Activated CD8-positive, alpha-beta memory T cell treated with anti-CD3 and anti-CD28 coated beads, Interleukin-2, amount 50 U/mL, for 48 hours (primary cell): ENCODE data around the gene DLG1.
A peak's percentile ranks its signal among the peaks of the same experiment; 100 is the strongest.

Source experiments
- DNase-seq: peaks from one replicate; pipeline ENCODE4 v3.0.0-alpha.2; 2020

Gene DLG1

DNA sequence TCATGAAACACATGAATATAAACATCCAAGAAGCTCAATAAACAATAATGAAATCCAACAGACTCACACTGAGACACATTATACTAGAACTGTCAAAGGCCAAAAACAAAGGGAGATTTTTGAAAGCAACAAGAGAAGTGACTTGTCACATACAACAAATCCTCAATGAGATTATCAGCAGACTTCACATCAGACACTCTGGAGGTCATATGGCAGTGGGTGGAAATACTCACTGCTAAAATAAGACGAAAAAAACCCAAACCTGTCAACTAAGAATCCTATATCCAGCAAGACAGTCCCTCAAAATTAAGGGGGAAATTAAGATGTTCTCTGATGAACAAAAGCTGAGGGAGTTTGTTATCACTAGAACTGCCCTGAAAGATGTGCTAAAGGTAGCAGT is 143.4 kb downstream of the DLG1 start:
- no peak for DNase-seq

DNA sequence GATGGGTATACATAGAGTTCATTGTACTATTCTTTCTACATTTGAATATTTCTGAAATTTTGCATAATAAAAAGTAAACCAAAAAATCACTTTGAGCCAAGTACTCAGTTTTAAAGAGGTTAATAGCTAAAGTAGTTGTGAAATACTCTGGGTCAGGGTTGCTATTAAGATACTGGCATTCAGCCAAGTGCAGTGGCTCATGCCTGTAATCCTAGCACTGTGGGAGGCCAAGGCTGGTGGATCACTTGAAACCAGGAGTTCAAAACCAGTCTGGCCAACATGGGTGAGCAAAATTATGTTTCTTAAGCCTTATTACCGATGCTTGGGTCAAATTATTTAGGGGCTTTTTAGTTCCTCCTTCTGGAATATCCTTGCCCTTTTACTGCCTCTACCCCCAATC is 146.8 kb downstream of the DLG1 start:
- no peak for DNase-seq

DNA sequence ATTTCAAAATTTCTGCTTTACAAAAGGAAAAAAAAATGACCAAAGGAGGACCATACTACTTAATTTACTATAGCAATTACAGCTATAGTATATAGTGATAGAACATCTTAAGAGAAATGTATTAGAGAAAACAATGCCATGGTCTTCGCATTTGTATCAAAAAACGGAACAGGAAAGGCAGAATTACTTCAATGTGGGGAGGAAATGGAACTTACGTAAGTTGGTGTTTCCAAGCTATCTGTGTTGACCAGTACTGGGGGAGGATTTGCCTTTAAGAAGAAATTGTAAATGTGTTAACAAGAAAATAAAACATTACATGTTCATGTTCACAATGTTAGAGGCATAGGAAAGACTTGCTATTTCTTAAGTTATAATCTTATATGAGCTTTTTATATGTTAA is 148.9 kb downstream of the DLG1 start:
- DNase-seq, result no peak

DNA sequence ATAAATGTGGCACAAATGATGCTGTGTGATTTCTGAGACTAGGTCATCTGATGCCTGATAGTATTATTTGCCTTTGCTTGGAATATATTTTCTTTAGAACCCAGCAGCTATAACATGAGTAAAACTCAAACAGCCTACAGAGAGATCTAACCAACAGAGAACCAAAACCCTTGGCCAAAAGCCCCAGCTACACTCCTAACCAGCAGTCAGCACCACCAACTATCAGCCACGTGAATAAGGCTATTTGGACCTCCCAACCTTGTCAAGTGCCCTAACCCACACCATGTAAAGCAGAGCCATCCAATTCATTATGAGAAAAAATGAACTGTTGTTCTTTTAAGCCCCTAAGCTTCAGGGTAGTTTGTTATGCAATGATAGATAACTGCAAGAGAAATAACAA is 154.2 kb downstream of the DLG1 start:
- no peak for DNase-seq

DNA sequence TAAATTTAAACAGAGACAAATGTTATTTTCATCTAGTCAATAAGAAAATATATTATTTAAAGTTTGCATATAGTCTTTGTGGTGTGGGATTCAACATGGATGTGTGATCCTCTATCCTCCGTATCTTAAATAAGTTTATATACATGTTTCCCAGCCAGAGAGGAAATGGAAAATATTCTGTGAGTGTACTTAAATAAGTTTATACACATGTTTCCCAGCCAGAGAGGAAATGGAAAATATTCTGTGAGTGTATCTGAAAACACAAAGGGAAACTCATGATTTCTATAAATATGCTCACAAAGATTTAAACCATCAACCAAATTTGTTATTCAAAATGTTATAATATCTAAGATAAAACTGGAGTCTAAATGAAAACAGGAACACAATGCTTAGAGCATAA is 158.8 kb downstream of the DLG1 start:
- no peak for DNase-seq

DNA sequence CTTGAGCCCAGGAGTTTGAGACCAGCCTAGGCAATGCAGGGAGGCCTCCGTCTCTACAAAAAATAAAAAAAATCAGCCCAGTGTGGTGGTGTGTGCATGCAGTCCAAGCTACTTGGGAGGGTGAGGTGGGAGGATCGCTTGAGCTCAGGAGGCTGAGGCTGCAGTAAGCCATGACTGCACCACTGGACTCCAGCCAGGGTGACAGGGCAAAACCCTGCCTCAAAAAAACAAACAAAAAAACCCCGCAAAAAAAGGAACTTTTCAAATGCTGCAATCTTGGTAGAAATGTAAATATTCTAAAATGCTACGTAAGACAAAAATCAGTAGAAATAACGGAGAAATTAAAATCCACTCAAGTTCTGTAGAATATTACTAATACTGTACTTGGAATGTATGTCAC is 160.7 kb downstream of the DLG1 start:
- DNase-seq, result no peak

DNA sequence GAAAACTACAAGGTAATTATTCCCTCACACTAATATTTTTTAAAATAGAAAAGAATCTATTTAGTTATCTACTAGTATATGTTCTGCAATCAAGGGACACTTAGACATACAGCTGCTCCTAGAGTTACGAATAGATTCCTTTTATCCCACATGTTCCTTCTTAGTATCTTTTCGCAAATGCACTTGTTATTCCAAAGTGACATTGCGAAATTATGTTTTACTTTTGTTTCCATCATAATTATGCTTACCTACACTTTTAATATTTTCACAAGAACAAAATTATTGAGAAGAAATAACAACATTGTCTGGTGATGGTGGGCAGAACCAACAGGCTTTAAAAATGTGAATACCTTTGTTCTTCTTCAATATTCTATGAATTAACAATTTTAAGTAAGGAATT is 161.7 kb downstream of the DLG1 start:
- DNase-seq, result no peak

DNA sequence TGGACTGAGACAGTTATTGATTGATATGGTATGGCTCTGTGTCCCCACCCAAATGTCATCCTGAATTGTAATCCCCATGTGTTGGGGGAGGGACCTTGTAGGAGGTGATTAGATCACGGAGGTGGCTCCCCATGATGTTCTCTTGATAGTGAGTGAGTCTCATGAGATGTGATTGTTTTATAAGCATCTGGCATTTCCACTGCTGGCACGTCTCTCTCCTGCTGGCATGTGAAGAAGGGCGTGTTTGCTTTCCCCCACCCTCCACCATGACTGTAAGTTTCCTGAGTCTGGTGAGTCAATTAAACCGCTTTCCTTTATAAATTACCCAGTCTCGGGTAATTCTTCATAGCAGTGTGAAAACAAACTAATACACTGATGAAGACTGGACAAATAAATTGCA is 163.2 kb downstream of the DLG1 start:
- no peak for DNase-seq

DNA sequence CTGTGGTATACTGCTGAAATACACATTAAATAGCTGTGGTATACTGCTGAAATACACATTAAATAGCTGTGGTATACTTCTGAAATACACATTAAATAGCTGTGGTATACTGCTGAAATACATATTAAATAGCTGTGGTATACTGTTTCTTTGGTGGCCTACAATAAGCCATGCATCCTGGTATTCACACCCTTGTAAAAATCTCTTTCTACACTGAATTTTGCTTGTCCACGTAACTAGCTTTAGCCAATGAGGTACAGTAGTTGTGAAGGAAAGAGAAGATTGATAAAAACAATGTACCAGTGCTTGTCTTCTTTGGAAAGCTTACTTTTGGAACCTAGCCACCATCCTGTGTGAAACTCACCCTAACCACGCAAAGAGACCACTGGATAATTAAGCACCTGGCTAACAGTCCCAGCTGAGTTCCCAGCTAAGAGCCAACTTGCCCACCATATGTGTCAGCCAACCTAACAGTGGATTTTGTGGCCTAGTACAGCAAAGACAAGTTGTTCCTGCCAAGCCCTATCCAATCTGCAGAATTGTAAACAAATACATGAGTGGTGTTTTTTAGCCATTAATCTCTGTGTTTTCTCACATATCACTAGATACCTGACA is 165.4 kb downstream of the DLG1 start:
- no peak for DNase-seq

DNA sequence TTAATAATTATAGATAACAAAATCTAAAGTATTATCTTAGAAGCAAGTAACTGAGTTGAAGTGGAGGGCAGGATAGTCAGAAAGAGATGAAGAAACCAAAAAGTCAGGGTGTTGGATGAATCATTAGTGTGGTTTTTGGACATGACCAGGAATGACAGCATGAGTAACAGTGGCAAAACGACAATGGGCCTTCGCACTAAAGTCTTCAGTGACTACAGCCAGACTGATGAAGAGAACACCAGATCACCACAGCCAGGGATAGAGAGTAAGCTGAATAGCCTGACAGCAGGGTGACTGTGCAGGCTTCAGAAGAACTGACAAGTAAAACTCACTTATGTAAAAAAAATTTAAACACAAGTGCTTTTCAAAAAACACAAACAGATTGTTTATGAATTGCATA is 172.8 kb downstream of the DLG1 start:
- no peak for DNase-seq

DNA sequence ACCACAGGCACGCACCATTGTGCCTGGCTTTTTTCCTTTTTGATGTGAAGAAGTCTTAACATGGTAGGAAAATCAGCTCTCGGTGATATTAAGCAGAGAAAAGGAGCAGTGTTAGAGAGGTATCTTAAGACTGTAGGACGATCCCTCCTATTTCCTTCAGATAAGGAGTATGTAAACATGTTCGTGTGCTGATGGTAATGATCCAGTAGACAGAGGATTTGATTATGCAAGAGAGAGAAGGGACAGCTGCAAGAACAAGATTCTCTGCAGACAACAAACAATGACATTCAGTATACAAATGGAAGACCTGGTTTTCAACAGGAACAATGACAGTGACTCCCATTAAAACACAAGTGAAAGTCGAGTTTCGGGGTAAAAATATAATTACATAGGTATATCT is 173.7 kb downstream of the DLG1 start:
- no peak for DNase-seq

DNA sequence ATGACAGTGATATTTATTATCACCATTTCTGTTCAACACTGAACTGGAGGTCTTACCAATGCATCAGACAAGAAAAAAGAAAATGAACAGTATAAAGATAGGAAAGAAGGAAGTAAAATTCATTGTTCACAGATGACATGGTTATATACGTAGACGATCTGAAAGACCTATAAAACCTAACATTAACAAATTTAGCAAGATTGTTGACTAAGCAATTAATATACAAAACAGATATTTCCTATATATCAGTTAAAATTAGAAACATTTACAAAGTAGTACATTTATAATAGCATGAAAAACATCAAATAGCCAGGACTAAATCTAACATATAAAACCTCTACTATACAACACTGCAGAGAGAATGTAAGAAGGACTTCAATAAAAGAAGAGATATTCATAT is 176.0 kb downstream of the DLG1 start:
- no peak for DNase-seq

DNA sequence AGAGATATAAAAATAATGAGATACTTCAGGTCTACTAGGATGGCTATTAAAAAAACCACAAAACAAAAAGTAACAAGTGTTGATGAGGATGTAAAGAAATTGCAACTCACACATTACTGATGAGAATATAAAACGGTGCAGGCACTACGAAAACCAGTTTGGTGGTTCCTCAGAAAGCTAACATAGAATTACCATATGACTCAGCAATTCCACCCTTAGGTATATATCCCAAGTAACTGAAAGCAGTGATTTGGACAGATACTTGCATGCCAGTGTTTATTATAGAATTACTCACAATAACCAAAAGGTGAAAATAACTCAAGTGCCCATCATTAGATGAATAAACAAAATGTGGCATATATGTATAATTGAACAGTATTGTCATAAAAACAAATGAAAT is 181.3 kb downstream of the DLG1 start:
- DNase-seq, result no peak

DNA sequence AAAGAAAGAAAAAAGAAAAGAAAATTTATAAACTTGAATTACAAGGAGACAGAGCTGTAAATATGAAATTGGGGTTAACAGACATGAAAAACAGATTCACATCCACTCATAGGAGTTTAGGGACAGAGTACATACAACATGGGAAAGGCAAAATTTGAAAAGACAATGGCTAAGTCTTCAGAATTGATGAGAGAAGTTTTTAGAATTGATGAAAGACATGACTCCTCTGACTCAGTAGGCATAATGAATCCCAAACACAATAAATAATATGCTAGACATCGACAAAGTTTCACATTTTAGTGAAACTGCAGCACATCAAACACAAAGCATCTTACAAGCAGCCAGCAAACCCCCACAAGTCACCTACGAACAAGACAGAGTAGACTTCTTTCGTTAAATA is 184.4 kb downstream of the DLG1 start:
- DNase-seq, result no peak

DNA sequence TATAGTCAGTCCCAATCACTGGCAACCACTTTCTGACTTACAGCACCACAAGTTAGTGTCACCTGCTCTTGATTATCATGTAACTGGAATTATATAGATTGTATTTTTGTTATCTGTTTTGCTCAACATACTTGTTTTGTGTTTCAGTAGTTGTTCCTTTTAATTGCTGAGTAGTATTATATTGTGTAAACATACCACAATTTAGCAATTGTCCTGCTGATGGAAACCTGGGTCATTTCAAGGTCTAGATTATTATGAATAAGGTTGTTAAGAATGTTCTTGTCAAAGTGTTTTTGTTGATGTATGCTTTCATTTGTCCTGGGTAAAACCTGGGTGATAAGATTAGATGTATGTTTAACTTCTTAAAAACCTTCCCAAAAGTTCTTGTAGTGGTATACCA is 186.7 kb downstream of the DLG1 start:
- DNase-seq, result no peak

DNA sequence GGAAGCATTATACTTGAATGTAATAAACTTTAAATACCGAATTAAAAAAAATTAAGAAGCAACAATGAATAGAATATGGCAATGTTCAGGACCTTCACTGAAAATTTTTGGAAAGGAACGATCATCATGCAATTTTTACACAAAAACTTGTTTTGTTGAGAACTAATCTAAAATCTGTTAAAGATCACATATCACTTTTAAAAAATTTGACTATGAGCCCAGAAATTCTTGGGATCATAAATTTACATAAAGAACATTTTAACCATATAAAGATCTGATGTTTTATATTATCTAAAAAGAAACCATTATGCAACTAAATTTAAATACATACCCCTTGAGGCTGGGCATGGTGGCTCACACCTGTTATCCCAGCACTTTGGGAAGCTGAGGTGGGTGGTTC is 192.6 kb downstream of the DLG1 start:
- no peak for DNase-seq

DNA sequence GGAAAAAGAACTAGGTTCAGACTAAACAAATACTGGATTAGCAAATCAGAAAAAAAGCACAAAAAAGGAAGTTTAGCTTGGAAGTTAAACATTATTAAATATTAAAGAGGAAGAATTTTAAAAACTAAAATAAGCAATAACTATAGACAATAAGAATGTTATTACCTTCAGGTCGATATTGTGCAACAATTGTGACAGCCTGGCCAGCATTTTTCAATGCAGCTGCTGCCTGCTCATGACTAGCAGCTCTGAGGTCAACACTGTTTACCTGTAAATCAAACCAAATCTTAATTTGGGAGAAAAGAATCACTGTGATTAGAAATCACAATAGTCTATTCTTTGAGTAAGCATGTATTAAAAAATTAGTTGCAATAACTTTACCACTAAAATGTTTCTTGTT is 193.7 kb downstream of the DLG1 start:
- DNase-seq, result no peak

DNA sequence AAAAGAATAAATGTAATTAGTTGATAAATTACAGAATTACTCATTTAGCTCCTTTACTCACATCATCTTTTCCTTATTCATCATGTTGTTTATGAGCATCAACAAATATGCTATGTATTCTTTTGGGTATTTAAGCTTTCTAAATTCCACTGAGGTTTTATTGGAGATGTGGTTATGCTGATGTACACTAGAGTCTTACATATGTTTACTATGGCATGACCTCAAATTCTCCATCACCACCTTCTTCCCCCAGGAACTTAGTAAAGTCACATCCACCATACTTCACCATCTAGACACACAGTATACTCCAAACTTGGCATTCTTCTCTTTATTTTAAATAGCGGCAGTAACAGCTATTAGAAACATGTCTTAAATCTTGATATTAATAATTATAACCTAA is 194.6 kb downstream of the DLG1 start:
- DNase-seq, result no peak

DNA sequence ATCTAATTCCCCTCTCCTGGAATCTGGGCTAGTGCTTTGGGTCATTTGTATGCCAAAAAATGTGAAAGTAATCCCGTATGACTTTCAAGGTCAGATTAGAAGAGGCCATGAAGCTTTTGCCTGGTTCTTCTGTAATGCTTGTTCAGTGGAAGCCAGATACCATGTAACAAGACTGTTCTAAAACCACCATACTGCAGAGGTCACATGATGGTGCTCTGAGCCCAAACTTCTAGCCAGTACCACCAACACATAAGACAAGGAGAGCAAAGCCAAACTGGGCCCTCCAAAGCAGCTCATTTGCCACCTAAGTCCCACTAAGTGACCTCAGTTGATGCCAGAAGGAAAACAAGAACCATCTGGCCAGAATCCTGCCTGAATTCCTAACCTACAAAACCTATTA is 204.5 kb downstream of the DLG1 start:
- no peak for DNase-seq

DNA sequence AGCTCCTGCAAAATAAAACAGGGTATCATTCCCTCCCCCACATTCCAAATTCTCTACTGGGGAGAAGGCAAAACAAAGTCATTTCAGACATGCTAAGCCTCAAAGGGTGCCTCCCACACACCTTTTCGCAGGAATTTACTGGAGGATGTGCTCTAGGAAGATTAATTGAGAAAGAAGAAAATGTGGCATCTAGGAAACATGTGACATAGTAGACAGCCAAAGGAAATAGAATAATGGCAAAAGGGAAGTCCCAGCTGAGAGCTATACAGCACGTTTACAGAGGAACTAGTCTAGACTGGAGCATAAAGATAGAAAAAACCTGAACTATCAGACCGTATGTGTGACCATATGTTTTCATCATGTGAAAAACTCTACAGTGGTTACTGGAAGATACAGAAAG is 210.0 kb downstream of the DLG1 start:
- DNase-seq, result no peak

DNA sequence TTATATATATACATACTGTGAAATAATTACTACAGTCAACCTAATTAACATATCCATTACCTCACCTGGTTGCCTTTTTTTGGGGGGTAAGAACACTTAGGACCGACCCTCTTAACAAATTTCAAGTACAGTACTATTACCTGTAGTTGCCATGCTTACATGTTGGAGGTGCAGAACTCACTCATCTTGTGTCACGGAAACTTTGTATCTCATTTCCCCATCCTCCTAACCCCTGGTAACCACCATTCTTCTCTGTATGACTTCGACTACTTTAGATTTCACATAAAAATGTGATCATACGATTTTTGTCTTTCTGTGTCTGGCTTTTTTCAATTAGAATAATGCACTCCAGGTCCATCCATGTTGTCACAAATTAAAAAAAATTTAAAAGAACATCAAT is 213.3 kb downstream of the DLG1 start:
- DNase-seq, result no peak

DNA sequence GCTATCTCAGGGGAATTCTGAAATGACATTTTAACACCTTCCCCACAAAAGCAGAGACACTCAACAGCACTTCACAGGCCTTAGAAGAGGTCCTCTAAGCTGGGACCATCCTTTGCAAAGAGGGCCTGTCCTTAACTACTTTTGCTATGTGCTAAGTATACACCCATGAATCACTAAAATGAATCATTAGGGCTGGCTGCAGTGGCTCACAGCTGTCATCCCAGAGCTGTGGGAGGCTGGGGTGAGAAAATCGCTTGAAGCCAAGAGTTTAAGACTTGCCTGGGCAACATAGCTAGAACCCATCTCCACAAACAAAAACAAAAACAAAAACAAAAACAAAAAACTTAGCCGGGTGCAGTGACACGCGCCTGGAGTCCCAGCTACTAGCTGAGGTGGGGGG is 214.9 kb downstream of the DLG1 start:
- peak; percentile 58 for DNase-seq

DNA sequence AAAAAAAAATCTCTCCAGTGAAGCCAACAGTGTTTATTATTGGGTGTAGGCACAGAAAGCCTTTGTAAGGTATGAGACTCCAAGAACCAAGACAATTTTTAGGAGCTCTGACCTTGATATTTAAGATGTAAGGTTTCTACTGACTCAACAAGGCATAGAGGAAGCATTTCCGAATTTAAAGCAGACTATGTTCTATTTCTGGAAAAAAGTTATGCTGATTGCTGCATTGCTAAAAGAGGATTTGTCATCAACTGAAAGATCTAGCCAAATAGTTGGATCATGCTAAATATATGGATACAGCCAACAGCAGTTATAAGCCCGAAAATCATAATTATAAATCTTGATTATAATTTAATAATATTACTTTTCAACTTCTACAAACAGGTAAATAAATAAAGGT is 215.5 kb downstream of the DLG1 start:
- no peak for DNase-seq

DNA sequence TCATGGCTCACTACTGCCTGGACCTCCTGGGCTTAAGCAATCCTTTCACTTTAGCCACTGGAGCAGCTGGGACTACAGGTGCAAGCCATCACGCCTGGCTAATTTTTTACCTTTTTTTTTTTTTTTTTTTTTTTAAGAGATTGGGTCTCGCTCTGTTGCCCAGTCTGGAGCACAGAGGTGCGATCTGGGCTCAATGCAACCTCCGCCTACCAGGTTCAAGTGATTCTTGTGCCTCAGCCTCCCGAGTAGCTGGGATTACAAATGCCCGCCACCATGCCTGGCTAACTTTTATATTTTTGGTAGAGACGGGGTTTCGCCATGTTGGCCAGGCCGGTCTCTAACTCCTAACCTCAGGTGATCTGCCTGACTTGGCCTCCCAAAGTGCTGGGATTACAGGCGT is 218.1 kb downstream of the DLG1 start:
- no peak for DNase-seq

DNA sequence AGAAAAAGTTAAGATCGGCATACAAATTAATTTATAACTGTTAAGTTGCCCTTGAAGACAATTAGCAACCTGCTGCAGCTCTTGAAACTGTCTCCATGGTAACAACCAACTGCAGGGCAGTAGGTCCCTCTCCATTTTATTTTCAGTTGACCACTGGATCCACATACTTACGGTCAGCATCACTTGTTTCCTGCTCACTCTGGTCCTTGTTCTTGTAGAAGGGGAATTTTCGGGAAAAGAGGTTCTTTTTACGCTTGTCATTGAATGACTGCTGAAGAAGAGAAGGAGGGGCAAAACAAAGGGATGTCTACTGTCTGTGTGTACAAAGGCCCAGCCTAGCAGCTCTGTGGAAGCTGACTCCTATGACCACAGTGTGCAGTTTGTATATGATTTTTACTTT is 222.0 kb downstream of the DLG1 start:
- DNase-seq, result no peak

DNA sequence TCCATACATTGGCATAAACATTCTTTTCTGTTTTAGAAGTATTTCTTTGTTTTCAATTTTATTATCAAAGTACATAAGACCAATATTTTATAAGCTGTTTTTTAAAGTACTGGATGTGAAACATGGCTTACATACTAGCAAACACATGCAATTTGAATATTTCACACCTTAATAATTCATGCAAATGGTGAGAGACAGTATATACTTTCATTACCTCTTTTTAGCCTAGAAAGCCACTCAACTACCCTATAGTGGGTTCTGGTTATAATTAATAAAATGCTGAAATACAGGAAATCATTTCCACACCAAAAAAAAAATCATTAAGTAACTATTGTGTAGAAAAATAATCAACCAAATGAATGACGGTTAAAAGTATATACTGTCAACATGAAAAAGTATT is 230.3 kb downstream of the DLG1 start:
- no peak for DNase-seq
